Endometrial microvascular endothelial cells (primary cell): ENCODE results near the gene SERPINA1. TPM values are rescaled to one million over a fixed set of nuclear protein-coding genes. Genes with fewer than 3 reads are reported as not detected.
"Not testable (repeated sequence)": the region's sequence is repeated elsewhere in the genome, so short reads cannot be mapped to it uniquely, and the experiment has no call there.

ENCODE experiments used
- in situ Hi-C: cut with HindIII; loops from 2 replicates; pipeline ENCODE4 v1.10.0; 2017; ENCODE audit warnings: low sequenced_read_pairs, low pct_unique_long_range_greater_than_20kb; ENCODE audit errors: inconsistent ontology term
- total RNA-seq: library from RNA; depleted of rRNA; stranded (reverse); fragments of >200 nt; gene quantifications from one replicate; pipeline ENCODE4 v1.2.3, GENCODE V29; 2015; ENCODE audit errors: inconsistent ontology term

SERPINA1 gene
- total RNA-seq, 1 donor from 2014 or later, result not detected

DNA sequence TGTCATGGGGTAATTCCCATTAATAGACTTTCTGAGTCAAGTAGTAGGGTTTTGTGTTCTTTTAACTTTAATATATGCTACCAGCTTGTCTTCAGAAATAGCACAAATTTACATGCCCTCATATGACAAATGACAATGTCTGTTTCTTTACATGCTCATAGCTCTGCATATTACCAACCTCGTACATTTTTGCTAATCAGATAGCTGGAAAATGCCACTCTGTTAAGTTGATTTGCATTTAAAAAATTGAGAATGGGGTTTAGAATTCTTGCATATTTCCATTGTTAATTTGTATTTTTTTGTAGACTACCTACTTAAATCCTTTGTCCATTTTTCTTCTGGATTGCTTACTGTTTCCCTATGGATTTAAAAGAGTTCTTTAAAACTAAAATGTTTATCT, 31.2 kb downstream of the SERPINA1 start:
- in situ Hi-C loops, result no loop called here

DNA sequence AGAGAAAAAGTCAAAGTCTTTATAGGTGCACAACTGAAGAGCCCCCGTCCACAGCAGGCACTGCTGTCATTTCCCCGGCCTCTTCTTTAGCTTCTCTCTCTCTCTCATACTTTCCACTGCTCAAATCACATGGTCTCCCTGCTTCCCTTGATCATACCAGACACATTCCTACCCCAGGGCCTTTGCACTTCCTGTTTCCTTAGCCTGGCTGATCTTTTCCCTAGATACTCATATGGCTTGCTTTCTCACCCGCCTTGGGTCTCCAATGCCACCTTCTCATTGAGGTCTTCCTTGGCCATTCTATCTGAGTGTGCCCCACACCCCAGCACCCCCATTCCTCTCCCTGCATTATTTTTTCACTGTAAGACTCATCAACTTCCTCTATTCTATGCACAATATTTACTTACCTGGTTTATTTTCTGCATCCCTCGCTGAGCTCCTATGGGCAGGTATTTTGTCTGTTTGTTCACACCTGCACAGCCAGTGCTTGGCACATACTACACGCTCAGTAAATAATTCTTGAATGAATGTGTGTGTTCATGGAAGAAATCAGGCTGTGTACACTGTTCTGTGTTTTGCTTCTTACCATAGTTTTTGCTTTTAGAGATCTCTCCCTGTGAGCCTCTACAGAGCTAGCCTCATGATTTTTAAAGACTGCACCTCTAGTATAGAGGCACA, 31.9 kb downstream of the SERPINA1 start:
- in situ Hi-C loops, result no loop called here

DNA sequence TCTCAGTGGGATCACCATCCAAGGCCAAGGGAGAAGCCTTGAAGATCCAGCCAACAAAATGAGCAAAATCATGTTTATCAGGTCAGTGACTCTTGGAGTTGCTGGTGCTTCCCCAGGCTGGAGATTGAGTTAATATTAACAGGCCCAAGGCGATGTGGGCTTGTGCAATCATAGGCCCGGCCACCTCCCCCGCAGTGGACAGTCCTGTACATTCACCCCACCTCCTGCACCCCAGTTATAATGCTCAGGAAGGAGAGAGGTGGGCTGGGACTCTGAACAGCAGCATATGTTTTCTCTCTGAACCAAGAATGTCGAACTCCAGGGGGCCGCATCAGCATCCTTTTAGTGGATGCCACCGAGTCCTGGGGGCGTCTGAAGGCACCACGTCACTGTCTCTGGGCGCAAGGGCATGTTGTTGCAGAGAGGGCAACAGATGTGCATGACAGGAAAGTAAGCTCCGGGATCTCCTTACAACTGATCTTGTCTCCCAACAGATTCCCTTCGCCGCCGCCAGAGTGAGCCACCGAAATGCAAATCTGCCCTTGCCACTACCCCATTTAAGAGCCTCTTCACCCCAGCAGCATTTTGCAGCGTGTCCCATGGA, 33.1 kb downstream of the SERPINA1 start:
- in situ Hi-C loops, result no loop called here

DNA sequence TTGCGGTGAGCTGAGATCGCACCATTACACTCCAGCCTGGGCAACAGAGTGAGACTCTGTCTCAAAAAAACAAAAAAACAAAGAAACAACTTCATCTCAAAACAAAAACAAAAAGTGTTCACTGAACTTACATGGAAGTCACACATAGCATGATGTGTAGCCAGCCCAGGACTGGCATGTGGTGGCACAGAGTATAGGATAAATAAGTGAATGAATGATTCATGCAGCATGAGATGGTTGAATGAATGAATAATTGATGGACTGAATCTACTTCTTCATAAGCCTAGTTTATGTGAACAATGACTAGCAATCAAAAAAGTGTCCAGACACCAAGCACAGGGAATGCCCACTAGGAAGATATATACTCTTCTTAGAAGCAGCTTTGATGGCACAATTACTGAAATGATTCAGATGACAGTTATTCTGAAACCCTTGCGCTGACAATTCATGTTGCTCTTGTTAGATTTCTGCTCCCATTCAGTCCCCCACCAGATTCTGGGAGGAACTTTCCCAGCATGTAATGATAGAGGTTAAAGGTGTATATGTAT, 33.7 kb downstream of the SERPINA1 start:
- in situ Hi-C loops, result no loop called here

DNA sequence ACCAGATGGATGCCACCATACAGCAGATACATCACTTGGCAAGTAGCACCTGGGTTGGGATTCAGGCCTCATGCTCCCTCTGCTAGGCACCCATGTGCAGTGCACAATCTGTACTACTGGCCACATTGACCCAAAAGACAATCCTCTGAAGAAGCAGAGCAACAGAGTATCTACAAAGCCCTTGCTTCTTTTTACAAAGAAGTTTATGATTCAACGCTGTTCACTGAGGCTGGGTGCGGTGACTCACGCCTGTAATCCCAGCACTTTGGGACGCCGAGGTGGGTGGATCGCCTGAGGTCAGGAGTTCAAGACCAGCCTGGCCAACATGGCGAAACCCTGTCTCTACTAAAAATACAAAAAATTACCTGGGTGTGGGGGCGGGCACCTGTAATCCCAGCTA, 34.2 kb downstream of the SERPINA1 start:
- in situ Hi-C loops, result not testable (repeated sequence)

DNA sequence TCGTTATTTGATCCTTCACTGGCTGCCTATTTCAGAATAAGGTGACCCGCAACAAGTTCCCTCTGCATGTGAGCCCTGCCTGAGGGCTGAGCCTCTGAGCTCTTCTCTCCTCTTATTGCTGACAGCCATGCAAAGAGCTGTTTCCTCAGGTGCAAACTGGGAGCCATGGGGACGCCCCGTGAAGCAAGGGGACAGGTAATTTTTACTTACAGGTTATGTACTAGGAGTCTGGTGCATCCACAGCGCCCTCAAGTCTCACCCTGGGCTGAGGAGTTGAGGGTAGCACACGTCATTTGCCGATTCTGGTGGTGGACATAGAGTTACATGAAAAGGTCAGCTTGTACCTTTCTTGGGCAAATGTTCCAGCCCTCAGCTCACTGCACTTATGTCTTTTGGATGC, 39.1 kb downstream of the SERPINA1 start:
- in situ Hi-C loops, result no loop called here

DNA sequence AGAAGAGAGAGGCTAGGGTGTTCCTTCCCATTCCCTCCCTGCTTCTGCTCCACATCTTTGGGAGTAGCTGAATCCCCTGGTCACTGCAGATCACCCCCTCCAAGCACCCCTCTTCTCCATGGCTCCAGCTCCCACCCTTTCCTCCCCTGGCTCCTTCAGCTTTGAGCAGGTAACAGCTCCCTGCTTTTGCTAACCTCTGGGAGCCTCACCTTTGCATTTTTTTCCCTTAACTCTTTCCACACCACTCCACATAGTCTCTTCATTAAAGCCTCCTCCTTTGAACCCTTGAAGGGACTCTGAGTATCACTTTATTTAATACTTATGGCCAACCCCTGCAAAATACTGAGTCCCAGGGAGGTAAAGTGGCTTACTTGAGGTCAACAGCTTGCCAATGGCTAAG, 39.6 kb downstream of the SERPINA1 start:
- in situ Hi-C loops, result no loop called here

DNA sequence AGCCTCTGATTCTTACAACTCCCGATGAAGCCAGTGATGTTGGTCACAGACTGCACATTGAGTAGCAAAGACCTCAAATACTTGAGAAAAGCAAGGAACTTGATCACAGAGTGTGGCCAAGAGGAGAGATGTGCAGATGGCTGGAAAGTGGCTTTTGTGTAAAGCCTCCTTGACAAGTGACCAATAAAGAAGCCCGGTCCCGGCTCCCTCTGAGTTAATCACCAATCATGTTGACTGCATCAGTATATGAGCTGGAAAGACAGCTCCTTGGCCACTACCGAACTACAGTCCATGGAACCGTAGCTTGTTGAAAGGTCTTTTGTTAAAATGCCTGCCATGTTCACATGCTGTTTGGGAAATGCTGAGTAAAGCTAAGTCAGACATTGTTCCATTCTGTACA, 41.6 kb downstream of the SERPINA1 start:
- in situ Hi-C loops, result no loop called here

DNA sequence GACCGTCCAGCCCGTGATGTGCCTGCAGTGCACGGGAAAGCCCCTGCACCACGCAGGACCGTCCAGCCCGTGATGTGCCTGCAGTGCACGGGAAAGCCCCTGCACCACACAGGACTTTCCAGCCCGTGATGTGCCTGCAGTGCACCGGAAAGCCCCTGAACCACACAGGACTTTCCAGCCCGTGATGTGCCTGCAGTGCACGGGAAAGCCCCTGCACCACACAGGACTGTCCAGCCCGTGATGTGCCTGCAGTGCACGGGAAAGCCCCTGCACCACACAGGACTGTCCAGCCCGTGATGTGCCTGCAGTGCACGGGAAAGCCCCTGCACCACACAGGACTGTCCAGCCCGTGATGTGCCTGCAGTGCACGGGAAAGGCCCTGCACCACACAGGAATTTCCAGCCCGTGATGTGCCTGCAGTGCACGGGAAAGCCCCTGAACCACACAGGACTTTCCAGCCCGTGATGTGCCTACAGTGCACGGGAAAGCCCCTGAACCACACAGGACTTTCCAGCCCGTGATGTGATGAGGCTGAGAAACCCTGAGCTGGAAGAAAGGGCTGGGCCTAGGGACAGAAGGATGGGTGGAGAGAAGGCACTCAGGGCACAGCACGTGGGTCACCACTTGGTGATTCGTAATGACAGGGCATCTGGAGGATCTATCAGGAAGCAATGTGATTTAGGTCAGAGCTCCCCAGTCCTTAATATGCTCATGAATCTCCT, 42.2 kb downstream of the SERPINA1 start:
- in situ Hi-C loops, result not testable (repeated sequence)

DNA sequence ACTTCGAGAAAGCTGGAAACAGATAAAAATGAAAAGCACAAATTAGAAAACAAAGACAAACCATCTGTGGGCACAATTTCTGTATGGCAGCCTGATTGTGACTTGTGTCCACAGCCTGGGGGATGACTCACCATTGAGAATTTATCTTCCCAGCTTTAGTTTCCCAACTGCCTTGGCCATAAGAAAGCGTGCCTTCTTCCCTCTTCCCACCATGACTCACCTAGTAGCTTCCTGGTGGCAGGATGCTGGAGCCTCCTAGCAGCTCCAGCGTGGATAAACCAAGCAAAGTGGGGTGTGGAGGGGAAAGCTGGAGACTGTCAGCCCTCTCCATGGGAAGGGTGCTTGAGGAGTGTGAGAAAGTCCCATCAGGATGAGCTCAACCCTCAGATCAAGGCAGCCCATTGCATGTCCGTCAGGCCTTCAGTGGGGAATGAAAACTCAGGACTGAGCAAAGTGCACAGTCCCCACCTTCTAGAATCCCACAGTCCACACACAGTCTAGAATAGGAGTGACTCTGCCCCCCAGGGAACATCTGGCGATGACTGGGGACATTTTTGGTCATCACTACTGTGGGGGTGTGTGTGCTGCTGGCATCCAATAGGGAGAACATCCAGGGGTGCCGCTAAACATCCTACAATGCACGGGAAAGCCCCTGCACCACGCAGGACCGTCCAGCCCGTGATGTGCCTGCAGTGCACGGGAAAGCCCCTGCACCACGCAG, 42.9 kb downstream of the SERPINA1 start:
- in situ Hi-C loops, result no loop called here

DNA sequence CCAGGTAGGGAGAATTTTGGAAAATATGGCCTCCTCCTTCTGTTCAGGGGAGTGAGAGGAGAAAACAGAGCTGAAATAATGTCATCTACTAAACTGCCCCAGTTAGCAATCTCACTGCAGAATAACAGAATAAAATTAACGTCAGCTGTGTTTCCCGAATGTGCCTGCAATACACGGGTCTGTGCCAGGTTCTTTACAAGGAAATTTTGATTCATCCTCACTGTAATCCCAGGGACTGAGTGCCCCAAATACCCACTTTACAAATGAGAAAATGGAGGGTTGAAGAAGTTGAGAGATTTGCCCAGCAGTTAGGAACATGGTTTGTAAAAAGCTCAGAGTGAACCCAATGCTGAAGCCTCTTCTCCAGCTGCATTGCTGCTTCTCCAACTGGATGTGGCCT, 44.0 kb downstream of the SERPINA1 start:
- in situ Hi-C loops, result no loop called here

DNA sequence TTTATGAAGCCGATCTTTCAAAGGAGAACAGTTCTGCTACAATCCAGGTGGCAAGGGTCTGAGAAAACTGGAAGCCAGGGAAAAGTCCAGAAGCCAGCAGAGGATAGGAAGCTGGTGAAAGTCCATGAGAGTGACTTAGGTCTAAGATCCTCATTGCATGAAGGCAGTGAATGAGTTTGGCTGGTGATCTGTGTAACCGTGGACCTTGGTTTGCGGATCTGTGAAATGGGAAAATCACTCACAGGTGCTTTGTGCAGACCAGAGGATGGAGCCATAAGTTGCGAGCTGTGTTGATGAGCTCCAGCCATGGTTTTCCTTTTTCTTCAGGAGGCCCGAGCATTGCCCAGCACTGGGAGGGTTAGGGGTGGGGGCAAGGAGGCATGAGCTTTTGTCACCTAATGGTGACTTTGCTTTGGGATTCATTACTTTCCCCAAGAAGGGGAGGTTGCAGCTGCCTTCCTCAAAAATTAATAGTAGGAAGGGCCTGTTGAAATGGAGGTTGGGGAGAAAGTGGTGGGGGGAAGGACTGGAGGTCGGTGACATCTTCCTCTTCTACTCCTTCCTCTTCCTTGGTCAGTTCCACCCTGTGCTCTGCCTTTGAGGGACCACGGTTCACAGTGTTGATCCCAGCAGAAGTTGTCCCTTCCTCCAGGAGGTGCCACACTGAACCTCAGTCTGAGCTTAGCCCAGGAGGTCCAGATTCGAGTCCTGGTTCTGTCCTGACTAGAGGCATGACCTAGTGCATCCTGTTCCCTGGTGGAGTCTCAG, 45.0 kb downstream of the SERPINA1 start:
- in situ Hi-C loops, result no loop called here

DNA sequence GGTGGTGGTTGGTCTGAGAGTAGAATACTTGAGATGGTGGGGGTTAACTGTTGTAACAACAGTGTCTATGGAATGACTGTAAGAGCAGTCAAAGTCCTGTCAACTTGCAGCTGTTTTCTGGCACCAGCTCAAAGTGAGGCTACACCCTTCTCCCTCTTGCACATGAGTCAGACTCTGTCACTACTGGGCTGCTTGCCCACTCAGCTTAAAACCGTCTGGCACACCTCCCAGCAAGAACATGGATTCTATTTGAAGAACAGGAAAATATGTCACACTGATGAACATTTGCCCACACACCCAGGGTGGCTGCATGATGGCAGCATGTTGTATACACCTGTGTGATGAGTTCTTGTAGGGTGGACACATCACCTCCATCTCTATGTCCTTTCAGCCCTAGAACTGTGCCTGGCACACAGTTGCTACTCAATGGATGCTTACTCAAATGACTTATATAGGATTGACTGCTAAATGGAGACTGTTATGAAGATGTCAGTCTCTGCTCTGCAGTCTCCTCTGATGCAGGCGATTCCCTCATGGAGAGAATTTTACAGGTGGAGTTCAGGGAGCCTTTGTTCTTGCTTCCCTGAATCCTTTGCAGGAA, 46.0 kb downstream of the SERPINA1 start:
- in situ Hi-C loops, result no loop called here

DNA sequence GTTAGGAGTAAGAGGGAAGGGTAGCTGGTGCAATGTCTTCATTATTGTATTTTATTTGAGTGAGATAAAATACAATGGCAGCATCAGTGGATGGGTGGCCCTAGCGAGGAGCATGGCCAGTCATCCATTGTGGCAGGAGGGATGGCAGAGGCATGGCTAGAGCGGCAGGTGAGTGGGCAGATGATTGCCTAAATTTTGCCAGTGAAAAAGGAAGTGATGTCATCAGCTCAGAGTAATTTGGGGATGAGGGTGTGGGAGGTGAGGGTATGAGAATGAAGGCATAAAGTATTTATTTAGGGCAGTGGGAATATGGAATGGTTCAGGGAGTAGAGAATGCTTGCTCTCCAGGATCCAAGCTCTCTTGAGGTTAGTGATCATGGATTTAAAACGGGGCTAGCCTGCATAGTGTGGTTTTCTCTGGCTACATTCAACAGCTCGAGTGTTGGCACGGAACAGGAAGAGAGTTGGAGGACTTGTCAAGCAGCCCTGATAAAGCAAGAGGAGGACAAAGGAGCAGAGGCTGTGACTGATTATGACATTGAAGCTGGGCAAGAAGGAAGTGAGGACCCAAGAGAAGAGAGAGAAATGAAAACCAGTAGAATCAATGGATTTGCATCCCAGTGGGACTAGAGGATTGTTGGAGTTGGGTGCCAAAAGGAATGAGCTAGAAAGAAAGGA, 46.6 kb downstream of the SERPINA1 start:
- in situ Hi-C loops, result no loop called here

DNA sequence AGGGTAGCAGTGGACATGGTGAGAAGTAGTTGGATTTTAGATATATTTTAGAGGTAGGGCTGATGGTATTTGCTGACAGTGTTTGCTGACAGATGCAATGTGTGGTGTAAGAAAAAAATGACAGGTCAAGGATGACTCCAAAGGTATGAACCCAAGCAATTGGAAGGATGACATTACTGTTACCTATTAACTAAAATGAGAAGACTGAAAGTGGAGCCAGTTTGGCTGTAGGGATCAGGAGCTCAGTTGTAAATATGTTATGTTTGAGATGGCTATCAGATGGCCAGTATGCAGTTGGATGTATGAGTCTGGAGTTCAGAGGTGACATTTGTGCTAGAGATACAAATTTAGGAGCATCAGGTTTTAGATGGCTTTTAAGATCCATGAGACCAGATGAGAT, 47.9 kb downstream of the SERPINA1 start:
- in situ Hi-C loops, result no loop called here

DNA sequence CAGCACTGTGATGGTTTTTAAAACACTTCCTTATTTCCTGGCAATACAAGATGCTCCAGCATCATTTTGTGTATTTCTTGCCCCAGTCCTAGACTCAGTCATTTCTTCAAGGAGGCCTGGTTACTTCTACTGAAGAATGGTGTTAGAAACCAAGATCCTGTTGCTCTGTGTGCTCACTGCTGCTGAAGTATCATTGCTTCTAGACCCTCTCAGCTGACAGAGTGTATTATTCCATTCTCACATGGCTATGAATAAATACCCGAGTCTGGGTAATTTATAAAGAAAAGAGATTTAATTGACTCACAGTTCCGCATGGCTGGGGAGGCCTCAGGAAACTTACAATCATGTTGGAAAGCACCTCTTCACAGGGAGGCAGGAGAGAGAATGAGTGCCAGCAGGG, 50.4 kb downstream of the SERPINA1 start:
- in situ Hi-C loops, result no loop called here

DNA sequence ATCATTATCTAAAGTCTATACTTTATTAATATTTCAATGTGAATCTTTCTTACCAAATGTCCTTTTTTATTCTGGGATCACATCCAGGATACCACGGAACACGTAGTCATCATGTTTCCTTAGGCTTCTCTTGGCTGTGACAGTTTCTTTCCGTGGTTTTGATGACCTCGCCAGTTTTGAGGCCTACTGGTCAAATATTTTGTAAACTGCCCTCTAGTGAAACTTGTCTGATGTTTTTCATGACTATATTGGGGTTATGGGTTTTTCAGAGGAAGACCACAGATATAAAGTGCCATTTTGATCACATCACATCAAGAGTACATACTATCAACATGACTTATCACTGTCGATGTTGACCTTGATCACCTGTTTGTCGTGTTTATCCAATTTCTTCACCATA, 51.1 kb downstream of the SERPINA1 start:
- in situ Hi-C loops, result no loop called here

DNA sequence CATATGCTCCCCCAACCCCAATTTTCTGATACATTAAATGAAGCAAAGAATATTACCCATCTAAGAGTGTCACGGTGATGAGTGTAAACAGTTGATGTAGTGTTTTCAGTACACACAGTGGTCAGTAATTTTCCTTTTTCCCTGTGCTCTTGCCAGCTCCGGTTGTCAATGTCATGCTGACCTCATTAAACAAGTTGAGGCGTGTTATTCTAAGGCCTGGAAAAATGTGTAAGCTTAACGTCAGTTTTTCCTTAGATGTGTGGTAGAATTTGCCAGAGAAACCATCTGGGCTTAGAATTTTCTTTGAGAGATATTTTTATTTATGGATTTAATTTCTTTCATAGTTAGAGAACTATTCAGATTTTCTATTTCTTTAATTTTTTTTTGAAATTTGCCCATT, 53.5 kb downstream of the SERPINA1 start:
- in situ Hi-C loops, result no loop called here
